Activated CD8-positive, alpha-beta T cell treated with anti-CD3 and anti-CD28 coated beads for 36 hours (primary cell): ENCODE data around the gene ZNF281. TPM values are rescaled to one million over a fixed set of nuclear protein-coding genes. Genes with fewer than 3 reads are reported as not detected.

Experiments used
- ATAC-seq: fragments of 200-7000 bp; cut with Tn5 transposase; one replicate; pipeline ENCODE4 v1.10.0; 2021; ENCODE audit warnings: mild to moderate bottlenecking, moderate library complexity
- CTCF ChIA-PET: fragments of 350-600 bp; sonication (Branson Sonifier 250); formaldehyde crosslinking; loops from one replicate; lab custom pipeline; 2021; ENCODE audit warnings: antibody characterized with exemption; lab: Charles Lee
- POLR2A ChIA-PET: fragments of 350-600 bp; sonication (Branson Sonifier 250); formaldehyde crosslinking; loops from one replicate; lab custom pipeline; 2021; ENCODE audit warnings: antibody characterized with exemption; lab: Charles Lee
- DNase-seq: peaks from one replicate; pipeline ENCODE4 v3.0.0-alpha.2; 2020
- H3K27ac Mint-ChIP-seq: one replicate; pipeline ENCODE4 v1.8.0; 2021; ENCODE audit warnings: mild to moderate bottlenecking, mixed read lengths
- H3K27me3 Mint-ChIP-seq: one replicate; pipeline ENCODE4 v1.8.0; 2021; ENCODE audit warnings: mixed read lengths
- H3K36me3 Mint-ChIP-seq: one replicate; pipeline ENCODE4 v1.8.0; 2021; ENCODE audit warnings: low read depth, mixed read lengths
- H3K4me1 Mint-ChIP-seq: one replicate; pipeline ENCODE4 v1.8.0; 2021; ENCODE audit warnings: low read depth, mixed read lengths
- H3K4me3 Mint-ChIP-seq: one replicate; pipeline ENCODE4 v1.8.0; 2021; ENCODE audit warnings: mild to moderate bottlenecking, moderate library complexity, mixed read lengths
- H3K9me3 Mint-ChIP-seq: one replicate; pipeline ENCODE4 v1.8.0; 2021; ENCODE audit warnings: mixed read lengths
- CTCF ChIP-seq: fragments of 200-600 bp; IDR thresholded peaks from one replicate; pipeline ENCODE4 v1.8.0; 2022; ENCODE audit warnings: antibody characterized with exemption, mild to moderate bottlenecking
- intact Hi-C: fragments of 100-400 bp; cut with micrococcal nuclease; formaldehyde crosslinking; loops from one replicate; pipeline ENCODE4 v1.10.0; 2022
- total RNA-seq, 2 experiments: library from RNA; stranded (reverse); gene quantifications; one replicate each; pipeline ENCODE4 v1.2.3, GENCODE V29; 2021

Gene ZNF281
- total RNA-seq, 2 experiments from 2014 or later = 12.0 to 12.2 TPM

- no peak overlapping the region for H3K27ac Mint-ChIP-seq
- no peaks in the 10 kb centered on the region for H3K9me3 Mint-ChIP-seq
- no peaks in the 10 kb centered on the region for H3K36me3 Mint-ChIP-seq
- intact Hi-C loops = no loop called here
- TF ChIP-seq CTCF = no peak
- no peaks in the 10 kb centered on the region for H3K27me3 Mint-ChIP-seq
- POLR2A ChIA-PET = interaction anchor here (1.3 kb wide), 1 partner anchor 18 kb away, joined by 3 read pairs; no protein-coding TSS in a partner anchor
- ATAC-seq = no peak
- CTCF ChIA-PET = interaction anchor here (0.7 to 1.4 kb wide), 2 partner anchors 25 to 100 kb away, joined by 3 read pairs; no protein-coding TSS in a partner anchor
- H3K4me1 Mint-ChIP-seq = peaks cover 11% of the 10 kb centered on the region
- no peak for DNase-seq
- no peak overlapping the region for H3K4me3 Mint-ChIP-seq
These were observed 29.8 kb downstream of the ZNF281 start for GRCh38 chr1:200379940-200380588.

- Mint-ChIP-seq H3K4me1 (peaks cover 11% of the 10 kb centered on the region), H3K9me3 (no peaks in the 10 kb centered on the region), H3K27ac (no peak overlapping the region), H3K36me3 (no peaks in the 10 kb centered on the region), H3K27me3 (no peaks in the 10 kb centered on the region), H3K4me3 (no peak overlapping the region)
- CTCF ChIA-PET = no interaction called here
- intact Hi-C loops = no loop called here
- no peak for DNase-seq
- no peak for ATAC-seq
- no peak for TF ChIP-seq CTCF
- POLR2A ChIA-PET = no interaction called here
These were observed 30.4 kb downstream of the ZNF281 start for GRCh38 chr1:200379432-200379757.

DNA sequence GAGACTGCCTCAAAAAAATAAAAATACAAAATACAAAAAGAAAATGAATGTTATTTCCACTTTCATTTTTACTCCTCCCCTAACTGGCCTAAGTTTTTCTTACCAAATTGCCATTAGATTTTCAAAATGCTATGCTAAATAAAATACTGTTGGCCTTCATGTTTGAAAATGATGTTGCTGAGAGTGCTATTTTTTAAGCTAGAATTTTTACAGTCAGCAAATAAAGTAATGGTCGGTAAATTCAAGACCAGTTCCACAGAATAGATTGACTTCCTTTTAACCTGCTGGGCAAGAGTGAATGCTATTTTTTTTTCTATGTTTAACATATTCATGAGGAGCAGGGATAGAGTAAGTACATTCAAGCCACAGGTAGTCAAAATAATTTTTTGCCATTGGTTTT, 31.7 kb downstream of the ZNF281 start:
- Mint-ChIP-seq H3K27ac (no peak overlapping the region), H3K9me3 (no peaks in the 10 kb centered on the region), H3K27me3 (no peaks in the 10 kb centered on the region), H3K36me3 (no peaks in the 10 kb centered on the region), H3K4me1 (peaks cover 11% of the 10 kb centered on the region), H3K4me3 (no peak overlapping the region)
- no peak for TF ChIP-seq CTCF
- CTCF ChIA-PET = no interaction called here
- ATAC-seq = no peak
- DNase-seq = no peak
- POLR2A ChIA-PET = no interaction called here
- intact Hi-C loops = no loop called here

GRCh38 chr1:200376528-200376927, 33.3 kb downstream of the ZNF281 start:
- no peaks in the 10 kb centered on the region for H3K9me3 Mint-ChIP-seq
- no peak for TF ChIP-seq CTCF
- peaks cover 11% of the 10 kb centered on the region for H3K4me1 Mint-ChIP-seq
- H3K36me3 Mint-ChIP-seq = no peaks in the 10 kb centered on the region
- H3K4me3 Mint-ChIP-seq = no peak overlapping the region
- no peaks in the 10 kb centered on the region for H3K27me3 Mint-ChIP-seq
- H3K27ac Mint-ChIP-seq = no peak overlapping the region
- no peak for ATAC-seq
- POLR2A ChIA-PET = no interaction called here
- CTCF ChIA-PET = interaction anchor here (0.8 kb wide), 1 partner anchor 112 kb away, joined by 3 read pairs; no protein-coding TSS in a partner anchor
- intact Hi-C loops = no loop called here
- no peak for DNase-seq

GRCh38 chr1:200374569-200375295, 35.1 kb downstream of the ZNF281 start:
- H3K4me3 Mint-ChIP-seq = no peak overlapping the region
- no peaks in the 10 kb centered on the region for H3K4me1 Mint-ChIP-seq
- no peak for DNase-seq
- H3K36me3 Mint-ChIP-seq = no peaks in the 10 kb centered on the region
- H3K27me3 Mint-ChIP-seq = no peaks in the 10 kb centered on the region
- intact Hi-C loops = no loop called here
- no peaks in the 10 kb centered on the region for H3K9me3 Mint-ChIP-seq
- POLR2A ChIA-PET = no interaction called here
- no peak for ATAC-seq
- TF ChIP-seq CTCF = no peak
- CTCF ChIA-PET = interaction anchor here (0.6 kb wide), 1 partner anchor 12 kb away, joined by 4 read pairs; no protein-coding TSS in a partner anchor
- no peak overlapping the region for H3K27ac Mint-ChIP-seq
